PC-9 (cell line): ENCODE measurements around the gene MCM7. TPM values are rescaled to one million over a fixed set of nuclear protein-coding genes. Genes with fewer than 3 reads are reported as not detected.

Experiments used
- BruUV-seq: library from RNA; stranded (reverse); fragments of 400-500 nt; replicated peaks from 2 replicates; lab custom pipeline; 2021; lab: Mats Ljungman, UMichigan
- CTCF ChIA-PET: fragments of 300-600 bp; sonication (Branson Sonifier 250); formaldehyde crosslinking; loops from one replicate; lab custom pipeline; 2022; ENCODE audit warnings: antibody characterized with exemption; lab: Charles Lee
- POLR2A ChIA-PET: fragments of 300-600 bp; sonication (Branson Sonifier 250); formaldehyde crosslinking; loops from one replicate; lab custom pipeline; 2022; ENCODE audit warnings: antibody characterized with exemption; ENCODE audit not compliant: unreplicated experiment; lab: Charles Lee
- DNase-seq, 2 experiments: peaks; one replicate each; pipeline versions ENCODE4 v3.0.0 to v3.0.0-alpha.2; 2015 to 2022; ENCODE audit warnings: mixed read lengths in 1 of 2
- H2AFZ ChIP-seq: fragments of 200-600 bp; sonication (generic); 2 replicates; pipeline ENCODE4 v1.8.1; 2017; ENCODE audit warnings: antibody characterized with exemption
- H3F3A ChIP-seq: fragments of 200-600 bp; sonication (generic); 2 replicates; pipeline ENCODE4 v1.8.1; 2017; ENCODE audit warnings: antibody characterized with exemption, mild to moderate bottlenecking, low read depth; ENCODE audit not compliant: insufficient read depth
- H3K27ac ChIP-seq: fragments of 200-600 bp; sonication (generic); 2 replicates; pipeline ENCODE4 v1.6.1; 2016; ENCODE audit warnings: mixed run types
- H3K27me3 ChIP-seq: fragments of 200-600 bp; sonication (generic); 2 replicates; pipeline ENCODE4 v1.6.1; 2016; ENCODE audit warnings: low read depth, mixed run types; ENCODE audit not compliant: insufficient read depth
- H3K36me3 ChIP-seq: fragments of 200-600 bp; sonication (generic); 2 replicates; pipeline ENCODE4 v1.6.1; 2016; ENCODE audit warnings: low read depth, mixed run types
- H3K4me1 ChIP-seq: fragments of 200-600 bp; sonication (generic); replicated peaks from 2 replicates; pipeline ENCODE4 v1.6.1; 2016; ENCODE audit warnings: mixed run types; ENCODE audit not compliant: insufficient read depth
- H3K4me2 ChIP-seq: fragments of 200-600 bp; sonication (generic); 2 replicates; pipeline ENCODE4 v1.6.1; 2017; ENCODE audit warnings: mixed run types
- H3K4me3 ChIP-seq: fragments of 200-600 bp; sonication (generic); 2 replicates; pipeline ENCODE4 v1.6.1; 2016; ENCODE audit warnings: mixed run types
- H3K79me2 ChIP-seq: fragments of 200-600 bp; sonication (generic); 2 replicates; pipeline ENCODE4 v1.6.1; 2017; ENCODE audit warnings: low read depth, mixed run types
- H3K9me2 ChIP-seq: fragments of 200-600 bp; sonication (generic); 2 replicates; pipeline ENCODE4 v1.8.1; 2017; ENCODE audit warnings: mild to moderate bottlenecking; ENCODE audit not compliant: insufficient read depth
- H3K9me3 ChIP-seq: fragments of 200-600 bp; sonication (generic); 2 replicates; pipeline ENCODE4 v1.8.1; 2016; ENCODE audit warnings: low read depth; ENCODE audit not compliant: insufficient read depth
- H4K20me1 ChIP-seq: fragments of 200-600 bp; sonication (generic); 2 replicates; pipeline ENCODE4 v1.8.1; 2017; ENCODE audit not compliant: insufficient read depth
- CTCF ChIP-seq: fragments of 200-600 bp; sonication (generic); conservative IDR thresholded peaks from 2 replicates; pipeline ENCODE4 v1.6.1; 2017; ENCODE audit warnings: mixed run types, antibody characterized with exemption, mild to moderate bottlenecking, moderate library complexity
- EZH2 ChIP-seq: fragments of 200-600 bp; sonication (generic); IDR thresholded peaks from 2 replicates; pipeline ENCODE4 v1.8.0; 2017; ENCODE audit warnings: antibody characterized with exemption, low read depth
- intact Hi-C: fragments of 100-400 bp; cut with micrococcal nuclease; formaldehyde crosslinking; loops from one replicate; pipeline ENCODE4 v1.10.0; 2022; ENCODE audit not compliant: unreplicated experiment
- total RNA-seq: library from RNA; stranded (reverse); gene quantifications from 2 replicates; pipeline ENCODE4 v1.2.3, GENCODE V29; 2021

The MCM7 gene
- total RNA-seq, 1 experiment from 2014 or later = 238 TPM

- POLR2A ChIA-PET = no interaction called here
Measured at GRCh38 chr7:100074841-100075240, 26.4 kb downstream of the MCM7 start.

GRCh38 chr7:100072462-100072861 is 28.7 kb downstream of the MCM7 start:
- peaks cover 10% of the 10 kb centered on the region; the same call in 1 of the 2 replicates for H3F3A ChIP-seq
- ChIA-PET CTCF (no interaction called here), POLR2A (no interaction called here)
- no peak for TF ChIP-seq EZH2
- no peaks in the 10 kb centered on the region for H4K20me1 ChIP-seq
- peaks cover 11% of the 10 kb centered on the region for H3K79me2 ChIP-seq
- H3K9me2 ChIP-seq = no peaks in the 10 kb centered on the region
- H3K4me2 ChIP-seq = no peak overlapping the region
- H2AFZ ChIP-seq = no peak overlapping the region
- intact Hi-C loops = no loop called here
- H3K4me1 ChIP-seq = no peaks in the 10 kb centered on the region
- no peaks in the 10 kb centered on the region for H3K27me3 ChIP-seq
- no peak overlapping the region for H3K4me3 ChIP-seq
- H3K9me3 ChIP-seq = peaks cover 52% of the 10 kb centered on the region
- peaks cover 84% of the 10 kb centered on the region for H3K36me3 ChIP-seq
- no peak overlapping the region for H3K27ac ChIP-seq
- BruUV-seq = no TSS peak
- no peak for DNase-seq

More at GRCh38 chr7:100074841-100075240, 26.4 kb downstream of the MCM7 start:
- no peaks in the 10 kb centered on the region for H3K9me2 ChIP-seq
- TF ChIP-seq CTCF (no peak), EZH2 (no peak)
- H2AFZ ChIP-seq = no peak overlapping the region
- H3K4me2 ChIP-seq = no peak overlapping the region
- H3K9me3 ChIP-seq = peaks cover 50% of the 10 kb centered on the region
- H3K79me2 ChIP-seq = peaks cover 35% of the 10 kb centered on the region
- no peak for DNase-seq
- no peaks in the 10 kb centered on the region for H3K27me3 ChIP-seq
- no peak overlapping the region for H3K27ac ChIP-seq
- H3K4me3 ChIP-seq = no peak overlapping the region
- intact Hi-C loops = no loop called here
- BruUV-seq = no TSS peak
- 0 out of 2 replicates have a peak, but pooled peaks cover 1% of the 10 kb centered on the region for H3K4me1 ChIP-seq
- H4K20me1 ChIP-seq = peaks cover 8% of the 10 kb centered on the region; the same call in 1 of the 2 replicates
- CTCF ChIA-PET = no interaction called here
- H3K36me3 ChIP-seq = peaks cover 96% of the 10 kb centered on the region
- H3F3A ChIP-seq = peaks cover 3% of the 10 kb centered on the region; the same call in 1 of the 2 replicates

GRCh38 chr7:100071018-100071723 is 30.0 kb downstream of the MCM7 start:
- H3F3A ChIP-seq = peaks cover 8% of the 10 kb centered on the region; the same call in 1 of the 2 replicates
- no peak overlapping the region for H3K4me3 ChIP-seq
- H3K27me3 ChIP-seq = no peaks in the 10 kb centered on the region
- intact Hi-C loops = no loop called here
- DNase-seq = no peak
- no peaks in the 10 kb centered on the region for H4K20me1 ChIP-seq
- ChIA-PET CTCF (no interaction called here), POLR2A (no interaction called here)
- H3K9me3 ChIP-seq = peaks cover 52% of the 10 kb centered on the region
- TF ChIP-seq CTCF (no peak), EZH2 (no peak)
- H3K4me2 ChIP-seq = no peak overlapping the region
- no peaks in the 10 kb centered on the region for H3K4me1 ChIP-seq
- no peak overlapping the region for H2AFZ ChIP-seq
- H3K9me2 ChIP-seq = no peaks in the 10 kb centered on the region
- no TSS peak for BruUV-seq
- no peak overlapping the region for H3K27ac ChIP-seq
- H3K36me3 ChIP-seq = peaks cover 73% of the 10 kb centered on the region
- no peaks in the 10 kb centered on the region for H3K79me2 ChIP-seq
